ENCODE results near the gene MED15.
"Not testable (repeated sequence)": the region's sequence is repeated elsewhere in the genome, so short reads cannot be mapped to it uniquely, and the experiment has no call there.

MED15 gene

GRCh38 chr22:20533095-20533878 lies 25.9 kb downstream of the MED15 start:
- no peak for DNase-seq

- no peak for DNase-seq
Observed at GRCh38 chr22:20533879-20534265, 26.5 kb downstream of the MED15 start.

DNA sequence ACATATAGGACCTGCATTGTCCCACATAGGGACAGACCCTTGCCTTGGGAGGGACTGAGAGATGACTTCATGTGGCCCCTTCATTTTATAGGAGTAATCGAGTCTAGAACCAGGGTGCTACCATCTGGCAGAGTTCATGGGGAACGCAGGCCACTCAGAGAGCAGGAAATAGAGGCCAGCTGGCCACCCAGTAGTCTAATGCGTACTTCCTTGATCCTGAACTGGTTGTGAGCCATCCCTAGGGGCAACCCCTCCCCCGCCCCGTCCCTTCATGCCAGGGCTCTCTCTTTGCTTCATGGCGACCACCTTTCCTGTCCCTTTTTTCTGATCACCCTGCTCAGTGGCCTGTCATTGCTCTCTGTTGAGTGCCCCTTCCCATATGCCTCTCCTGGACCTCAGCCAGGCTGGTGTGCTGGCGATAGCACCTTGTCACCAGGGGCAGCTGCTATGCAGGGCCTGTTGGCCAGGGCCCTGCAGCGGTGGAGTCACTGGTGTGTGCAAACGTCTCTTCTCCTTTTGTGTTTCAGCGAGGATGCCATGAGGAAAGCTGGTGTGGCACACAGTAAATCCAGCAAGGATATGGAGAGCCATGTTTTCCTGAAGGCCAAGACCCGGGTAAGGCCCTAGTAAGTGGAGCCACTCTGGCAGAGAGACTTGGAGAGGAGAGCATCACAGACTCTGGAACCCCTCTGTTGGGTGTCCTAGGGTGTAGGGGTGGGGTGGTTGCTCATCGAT lies 29.3 kb downstream of the MED15 start:
- no peak for DNase-seq

GRCh38 chr22:20537325-20537756 lies 29.9 kb downstream of the MED15 start:
- DNase-seq, result no peak

GRCh38 chr22:20537983-20538382 lies 30.6 kb downstream of the MED15 start:
- no peak for DNase-seq

GRCh38 chr22:20538875-20539274 lies 31.5 kb downstream of the MED15 start:
- DNase-seq, result not testable (repeated sequence)

DNA sequence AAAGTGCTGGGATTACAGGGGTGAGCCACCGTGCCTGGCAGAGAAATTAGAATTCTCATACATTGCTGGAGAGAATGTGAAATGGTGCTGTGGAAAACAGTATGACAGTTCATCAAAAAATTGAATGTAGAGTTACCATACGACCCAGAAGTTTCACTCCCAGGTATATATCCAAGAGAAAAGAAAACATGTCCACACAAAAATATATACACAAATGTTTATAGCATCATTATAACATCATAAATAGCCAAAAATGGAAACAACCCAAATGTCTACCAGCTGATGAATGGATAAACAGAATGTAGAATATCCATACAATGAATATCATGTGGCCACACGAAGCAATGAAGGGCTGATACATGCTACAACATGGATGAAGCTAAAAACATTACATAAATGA lies 34.6 kb downstream of the MED15 start:
- DNase-seq, result no peak

DNA sequence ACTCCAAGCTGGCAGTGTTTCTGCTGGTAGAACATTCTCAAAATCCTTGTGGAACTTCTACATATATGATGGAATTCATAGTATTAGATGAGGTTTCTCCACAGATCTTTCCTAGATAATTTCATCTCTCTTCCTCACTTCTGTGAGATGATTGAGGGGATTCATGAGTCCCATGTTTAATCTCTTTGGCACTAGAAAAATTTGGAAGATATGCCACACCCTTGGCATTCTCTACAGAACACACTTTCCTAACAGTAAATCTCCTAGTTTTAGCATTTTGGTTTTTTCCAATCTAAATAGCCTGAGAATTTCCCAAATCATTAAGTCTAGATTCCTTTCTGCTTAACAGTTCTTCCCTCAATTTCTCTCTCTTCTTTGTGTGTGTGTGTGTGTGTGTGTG lies 35.3 kb downstream of the MED15 start:
- DNase-seq, result peak; percentile 58

GRCh38 chr22:20545318-20545634 lies 37.9 kb downstream of the MED15 start:
- DNase-seq, result not testable (repeated sequence)

DNA sequence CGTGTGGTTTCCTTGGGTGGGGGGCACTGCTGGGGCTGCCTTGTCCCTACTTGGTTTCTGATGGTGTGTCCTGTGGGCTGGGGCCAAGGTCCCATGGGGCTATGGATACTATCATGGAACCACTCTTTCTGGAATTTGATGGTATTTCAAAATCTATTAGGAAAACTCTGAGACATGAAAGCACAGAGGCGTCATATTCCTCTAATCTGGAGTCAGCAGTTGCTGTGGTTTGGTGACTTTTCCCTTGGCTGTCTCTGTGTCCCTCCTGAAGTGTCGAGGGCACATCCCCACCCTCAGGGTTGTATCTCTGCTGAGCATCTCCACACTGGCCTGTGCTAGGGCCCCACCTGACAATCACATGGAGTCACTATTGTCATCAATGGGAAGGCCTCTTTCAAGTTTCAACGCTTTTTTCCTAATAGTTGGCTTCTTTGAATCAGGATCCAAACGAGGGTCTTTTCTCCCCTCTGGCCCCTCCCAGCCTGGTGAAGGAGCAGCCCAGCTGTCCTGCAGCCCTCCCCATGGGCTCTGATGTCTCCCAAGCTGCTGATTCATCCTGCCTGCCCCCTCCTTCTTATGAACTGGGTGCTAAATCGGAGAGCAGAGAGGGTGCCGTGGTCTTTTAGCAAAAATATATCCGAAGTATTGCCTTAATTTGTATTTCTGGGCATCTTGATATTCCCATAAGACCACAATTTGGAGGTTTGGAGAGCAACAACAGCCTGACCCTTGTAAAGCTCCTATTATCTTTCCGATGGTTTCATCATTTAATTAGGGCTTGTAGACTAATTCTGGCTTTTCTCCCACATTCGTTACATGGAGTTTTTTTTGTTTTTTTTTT lies 38.5 kb downstream of the MED15 start:
- DNase-seq, result no peak

GRCh38 chr22:20546541-20546950 lies 39.1 kb downstream of the MED15 start:
- DNase-seq, result no peak

- DNase-seq, result no peak
Observed at GRCh38 chr22:20547029-20547428, 39.6 kb downstream of the MED15 start.

GRCh38 chr22:20548806-20549205 lies 41.4 kb downstream of the MED15 start:
- no peak for DNase-seq

DNA sequence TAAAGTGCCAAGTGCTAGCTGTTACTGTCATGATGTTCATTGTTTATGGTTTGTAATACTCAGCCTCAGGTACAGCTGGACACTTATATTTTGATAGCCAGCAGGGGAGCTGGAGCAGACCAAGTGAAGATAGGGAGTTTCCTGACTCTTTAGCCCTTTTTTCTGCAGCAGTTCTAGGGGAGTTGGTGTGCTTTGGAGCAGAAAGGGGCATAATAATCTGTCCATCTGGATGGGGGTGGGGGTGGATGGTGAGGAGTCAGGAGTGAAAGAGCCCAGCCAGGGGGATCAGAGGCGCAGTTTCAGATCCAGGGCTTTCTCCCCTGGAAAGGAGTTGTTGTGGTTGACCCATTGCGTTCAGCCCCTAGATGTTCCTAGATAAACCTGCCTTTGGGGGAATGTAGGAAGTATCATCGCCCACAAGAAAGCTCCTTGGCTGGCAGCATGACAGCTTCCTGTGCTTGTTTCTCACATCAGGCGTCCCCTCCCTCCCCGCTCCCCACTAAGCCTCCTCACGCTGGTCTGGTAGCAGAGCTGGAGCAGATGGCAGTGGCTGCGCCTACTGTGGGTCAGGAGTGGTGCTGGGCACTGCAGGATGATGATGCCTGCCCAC lies 41.9 kb downstream of the MED15 start:
- peak; percentile 30 for DNase-seq

DNA sequence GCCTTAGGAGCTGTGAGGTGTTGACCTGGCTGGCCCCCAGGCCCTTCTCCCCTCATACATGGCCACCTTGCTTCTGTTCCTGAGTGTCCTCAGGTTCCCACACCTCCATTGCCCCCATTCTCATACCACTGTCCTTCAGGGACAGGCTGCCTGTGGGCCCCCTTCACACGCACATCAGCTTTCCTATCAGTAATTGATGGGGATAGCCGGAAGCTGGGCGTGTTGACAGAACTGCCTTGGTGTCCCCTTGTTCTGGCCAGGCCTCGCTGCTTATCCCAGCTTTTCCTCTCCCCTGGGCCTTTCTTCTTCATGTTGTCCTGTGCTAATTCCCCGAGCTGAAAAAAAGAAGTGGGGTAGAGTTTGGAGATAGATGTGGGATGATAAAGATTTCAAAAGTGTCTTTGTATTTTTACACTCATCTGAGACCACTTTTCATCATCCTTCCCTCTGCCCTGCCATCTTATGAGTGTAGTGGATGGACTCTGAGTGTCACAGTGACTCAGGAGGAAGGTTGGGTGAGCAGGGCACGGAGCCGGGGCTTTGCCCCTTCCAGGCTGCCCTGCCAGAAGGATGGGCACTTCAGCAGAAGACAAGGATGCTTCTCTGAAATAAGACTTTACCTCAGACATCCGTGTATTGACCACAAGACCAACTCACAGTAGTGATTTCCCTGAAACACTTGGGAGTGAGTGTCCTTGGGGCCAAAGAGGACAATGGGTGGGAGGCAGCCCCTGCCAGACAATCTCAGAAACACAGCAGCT lies 42.8 kb downstream of the MED15 start:
- DNase-seq, result no peak

DNA sequence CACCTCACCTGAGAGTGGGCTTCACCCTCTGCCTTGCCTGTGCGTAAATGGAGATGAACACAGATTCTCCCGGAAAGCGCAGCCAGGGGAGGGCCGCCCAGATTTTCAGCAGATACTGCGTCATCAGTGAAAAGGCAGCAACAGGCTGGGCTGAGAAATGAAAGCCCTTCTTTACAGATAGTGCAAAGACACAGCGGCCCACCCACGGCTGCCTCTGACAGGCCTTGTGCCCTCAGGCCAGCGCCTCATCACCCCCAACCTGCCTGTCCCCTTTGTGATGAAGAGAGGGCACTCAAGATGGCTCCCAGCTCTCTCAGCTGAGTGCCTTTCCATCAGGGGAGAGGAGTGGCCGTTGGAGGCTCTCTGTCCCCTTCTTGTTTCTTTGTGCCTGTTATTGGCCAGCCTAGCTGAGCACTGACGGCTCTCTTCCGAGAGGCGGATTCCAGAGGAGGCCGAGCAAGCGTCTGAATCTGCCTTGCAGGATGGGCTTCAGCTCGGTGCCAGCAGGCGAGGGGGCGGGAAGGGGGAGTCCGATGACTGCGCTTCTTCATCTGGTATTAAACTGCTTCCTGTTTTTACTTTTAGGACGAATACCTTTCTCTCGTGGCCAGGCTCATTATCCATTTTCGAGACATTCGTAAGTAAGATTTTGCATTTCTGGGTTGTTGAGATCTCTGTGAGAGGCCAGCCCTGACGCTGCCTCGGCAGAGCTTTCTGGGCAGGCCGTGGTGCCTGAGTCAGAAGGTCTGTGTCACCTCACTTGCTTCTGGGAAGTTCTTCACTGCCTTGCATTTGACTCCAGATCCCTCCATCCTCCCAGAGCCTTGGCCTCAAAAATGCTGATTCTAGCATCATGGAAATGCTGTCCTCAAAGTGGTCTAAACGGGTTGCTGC lies 43.7 kb downstream of the MED15 start:
- DNase-seq, result peak; percentile 45

DNA sequence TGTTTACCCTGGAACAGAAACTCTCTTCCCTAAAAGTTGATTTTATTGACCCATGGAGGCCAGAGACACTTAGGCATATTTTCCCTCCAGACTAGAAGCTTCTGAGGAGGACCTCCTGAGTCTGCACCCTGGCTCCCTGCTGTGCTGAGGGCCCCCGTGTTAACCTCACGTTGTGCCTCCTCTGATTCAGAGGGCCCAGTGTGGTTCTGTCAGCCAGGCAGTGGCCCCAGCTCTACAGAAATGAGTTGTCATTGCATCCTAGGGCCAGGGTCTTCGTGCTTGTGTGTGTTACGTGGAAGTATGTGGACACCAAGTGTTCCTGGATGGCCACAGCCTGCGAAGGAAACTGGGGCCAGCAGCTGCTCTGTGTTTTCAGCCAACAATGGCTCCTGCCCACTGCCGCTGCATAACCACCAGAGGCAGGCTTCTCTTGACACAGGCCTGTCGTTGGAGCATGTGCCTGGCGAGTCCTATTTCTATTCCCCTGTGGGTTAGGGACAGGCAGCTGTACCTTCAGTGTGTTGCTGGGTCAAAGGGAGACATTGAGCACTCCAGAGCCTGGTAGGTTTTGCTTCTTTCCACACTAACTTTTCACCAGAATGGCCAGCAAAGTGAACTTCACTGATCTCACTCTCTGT lies 44.5 kb downstream of the MED15 start:
- DNase-seq, result no peak

- DNase-seq, result no peak
Observed at GRCh38 chr22:20552443-20553401, 45.3 kb downstream of the MED15 start.
